Right hindlimb (tissue), 1 donor: ENCODE measurements around the gene PLGLB2.
"Not testable (repeated sequence)": the region's sequence is repeated elsewhere in the genome, so short reads cannot be mapped to it uniquely, and the experiment has no call there.

Experiments used
- DNase-seq: peaks from one replicate; pipeline ENCODE4 v3.0.0-alpha.2; 2018

PLGLB2 gene

DNA sequence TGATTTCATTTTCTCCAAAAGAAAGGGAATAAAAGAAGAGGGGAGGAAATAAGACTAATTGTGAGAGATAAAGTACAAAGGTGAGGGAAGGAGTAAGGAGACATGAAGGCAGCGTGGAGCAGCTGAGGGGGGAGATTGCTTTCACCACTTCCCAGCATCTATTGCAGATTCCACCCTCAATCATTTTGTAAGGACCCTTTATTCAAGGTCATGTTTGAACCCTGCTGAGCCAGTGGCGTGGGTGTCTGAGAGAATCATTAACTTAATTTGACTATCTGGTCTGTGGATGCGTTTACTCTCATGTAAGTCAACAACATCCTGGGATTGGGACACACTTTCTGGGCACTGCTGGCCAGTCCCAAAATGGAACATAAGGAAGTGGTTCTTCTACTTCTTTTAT is at the start of gene PLGLB2:
Gene PLGLB2, plus strand, starts transcription at position 297 of the 400 bp plus-strand sequence. Its CDS starts 67 bp downstream, at position 364.
- DNase-seq: not testable (repeated sequence)

DNA sequence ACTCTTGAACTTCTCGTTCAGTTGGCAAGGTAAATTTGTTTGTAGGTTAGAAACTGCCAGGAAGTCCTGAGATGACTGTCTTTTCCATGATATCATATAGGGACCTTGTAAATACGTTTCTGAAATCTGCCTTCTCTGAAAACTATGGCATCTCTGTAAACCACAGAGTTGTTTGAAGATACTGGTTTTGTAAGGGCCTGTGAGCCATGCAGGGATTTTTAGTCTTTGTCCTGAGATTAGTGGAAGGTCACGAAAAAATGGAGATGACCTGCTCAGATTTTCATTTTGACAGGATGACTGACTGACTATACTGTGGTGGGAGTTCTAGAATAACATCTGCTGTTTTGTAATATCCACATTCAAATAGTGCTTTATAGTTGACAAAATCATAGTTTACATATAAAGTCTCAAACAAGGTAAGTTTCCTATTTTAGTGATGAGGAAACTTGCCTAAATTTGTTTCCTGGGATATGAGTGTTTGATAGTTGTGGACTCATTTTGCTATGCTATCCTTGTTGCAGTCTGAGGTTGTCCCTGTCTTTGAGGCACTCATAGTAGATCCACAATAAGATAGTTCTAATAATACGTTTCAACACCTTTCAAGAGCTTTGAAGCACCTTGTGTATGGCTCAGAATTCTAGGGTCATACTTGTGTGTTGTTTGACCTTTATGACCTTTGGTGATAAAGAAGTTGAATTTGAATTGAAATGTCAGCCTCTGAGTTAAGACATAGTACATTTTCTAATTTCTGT is 43.1 kb upstream of the PLGLB2 start:
- DNase-seq: not testable (repeated sequence)

DNA sequence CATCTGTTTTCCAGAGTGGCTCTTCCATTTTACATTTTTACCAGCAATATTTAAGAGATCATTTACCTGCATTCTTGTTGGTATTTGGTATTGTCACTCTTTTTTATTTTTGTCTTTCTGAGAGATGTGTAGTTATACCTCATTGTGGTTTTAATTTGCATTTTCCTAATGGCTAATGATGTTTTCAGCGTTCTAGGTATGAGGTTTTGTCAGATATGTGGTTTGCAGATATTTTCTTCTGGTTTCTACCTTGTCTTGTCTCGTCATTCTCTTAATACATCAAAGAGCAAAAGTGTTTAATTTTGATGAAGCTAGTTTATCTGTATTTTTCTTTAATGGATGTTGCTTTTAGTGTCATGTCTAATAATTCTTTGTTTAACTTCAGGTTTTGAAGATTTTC is 39.5 kb upstream of the PLGLB2 start:
- not testable (repeated sequence) for DNase-seq

DNA sequence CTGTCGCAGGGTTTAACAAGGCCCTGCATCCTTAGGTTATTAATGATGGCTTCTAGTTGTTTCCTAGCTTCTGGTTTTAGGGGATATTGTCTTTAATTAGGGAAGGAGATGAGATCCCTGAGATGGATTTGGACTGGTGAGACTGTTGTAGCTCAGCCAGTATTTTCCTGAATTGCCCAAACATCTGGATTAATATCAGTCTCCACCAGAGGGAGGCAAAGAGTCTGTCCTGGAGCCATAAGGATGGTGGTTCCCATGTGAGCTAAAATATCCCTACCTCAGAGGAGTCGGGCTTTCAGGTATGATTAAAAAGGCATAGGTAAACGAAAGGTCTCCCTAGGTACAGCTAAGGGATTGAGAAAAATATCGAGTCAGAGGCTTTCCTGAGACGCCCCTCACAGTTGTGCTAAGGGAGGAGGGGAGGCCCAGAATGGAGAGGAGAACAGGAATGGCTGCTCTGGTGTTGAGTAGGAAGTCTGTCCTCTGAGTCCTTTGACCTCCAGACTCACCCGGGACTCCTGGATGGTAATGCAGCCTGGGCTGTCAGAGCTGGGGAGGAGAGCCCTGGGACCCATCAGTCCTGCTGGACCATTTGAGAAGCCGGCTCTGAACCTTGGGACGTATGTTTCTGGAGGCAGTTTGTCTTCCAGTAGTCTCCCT is 19.8 kb upstream of the PLGLB2 start:
- not testable (repeated sequence) for DNase-seq

DNA sequence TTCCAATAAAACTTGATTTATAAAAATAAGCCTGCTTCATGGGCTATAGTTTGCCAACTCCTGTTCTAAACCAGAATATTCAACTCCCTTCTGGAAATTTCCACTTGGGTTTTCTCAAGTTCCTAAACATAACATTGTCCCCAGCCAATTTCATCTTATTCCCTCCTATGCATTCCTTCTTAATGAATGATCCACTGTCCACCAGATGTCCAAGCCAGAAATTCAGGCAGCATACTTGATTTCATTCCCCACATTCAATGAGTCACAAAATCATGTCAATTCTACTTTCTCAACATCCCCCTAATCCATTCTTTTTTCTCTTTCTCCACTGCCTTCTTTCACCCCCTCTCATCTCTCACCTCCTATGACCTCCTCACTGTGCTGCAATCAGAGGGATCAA is 7.0 kb upstream of the PLGLB2 start:
- DNase-seq: not testable (repeated sequence)

DNA sequence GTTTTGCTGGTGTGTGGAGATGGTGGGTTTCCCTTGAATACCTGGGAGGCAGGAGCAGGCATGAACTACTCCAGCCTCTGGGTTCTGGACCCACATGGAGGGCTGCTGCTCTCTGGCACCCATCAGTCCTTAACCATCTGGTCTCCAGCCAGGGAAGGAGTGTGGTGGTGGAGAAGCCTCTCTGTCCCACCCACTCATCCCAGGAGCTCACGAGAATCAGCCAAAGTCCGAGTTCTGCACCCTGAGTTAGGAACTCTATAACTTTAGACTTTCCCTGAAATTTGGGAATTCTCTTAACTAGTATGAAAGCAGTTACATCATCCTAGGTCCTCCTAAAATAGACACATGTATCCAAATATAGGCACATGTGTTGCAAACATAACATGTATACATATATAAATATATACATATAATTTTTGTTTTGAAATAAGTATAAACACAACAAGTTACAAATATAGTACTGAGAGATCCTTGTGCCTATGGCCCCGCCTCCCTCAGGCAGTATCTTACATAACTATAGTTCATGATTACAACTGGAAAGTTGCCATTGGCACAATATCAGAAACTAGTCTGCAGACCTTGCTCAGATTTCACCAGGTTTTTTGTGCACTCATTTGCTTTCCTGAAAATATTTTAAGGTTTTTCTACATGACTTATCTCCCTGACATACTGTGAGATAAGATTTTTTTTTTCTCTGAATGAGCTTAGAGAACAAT is 5.3 kb upstream of the PLGLB2 start:
- not testable (repeated sequence) for DNase-seq

DNA sequence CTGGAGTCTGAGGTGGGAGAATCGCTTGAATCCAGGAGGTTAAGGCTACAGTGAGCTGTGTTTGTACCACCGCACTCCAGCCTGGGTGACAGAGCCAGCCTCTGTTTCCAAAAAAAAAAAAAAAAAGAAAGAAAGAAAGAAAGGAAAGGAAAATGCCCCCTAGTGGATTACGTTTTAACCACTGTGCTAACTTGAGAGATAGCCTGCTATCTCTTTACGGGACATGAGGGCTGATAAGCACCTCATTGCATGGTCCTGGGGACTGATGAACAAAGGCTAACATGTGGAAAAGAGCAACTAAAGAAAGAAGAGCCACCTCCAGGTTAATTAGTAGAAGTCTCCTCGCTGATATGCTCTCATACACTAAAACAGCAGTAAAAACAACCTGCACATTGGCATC is 4.2 kb upstream of the PLGLB2 start:
- not testable (repeated sequence) for DNase-seq

DNA sequence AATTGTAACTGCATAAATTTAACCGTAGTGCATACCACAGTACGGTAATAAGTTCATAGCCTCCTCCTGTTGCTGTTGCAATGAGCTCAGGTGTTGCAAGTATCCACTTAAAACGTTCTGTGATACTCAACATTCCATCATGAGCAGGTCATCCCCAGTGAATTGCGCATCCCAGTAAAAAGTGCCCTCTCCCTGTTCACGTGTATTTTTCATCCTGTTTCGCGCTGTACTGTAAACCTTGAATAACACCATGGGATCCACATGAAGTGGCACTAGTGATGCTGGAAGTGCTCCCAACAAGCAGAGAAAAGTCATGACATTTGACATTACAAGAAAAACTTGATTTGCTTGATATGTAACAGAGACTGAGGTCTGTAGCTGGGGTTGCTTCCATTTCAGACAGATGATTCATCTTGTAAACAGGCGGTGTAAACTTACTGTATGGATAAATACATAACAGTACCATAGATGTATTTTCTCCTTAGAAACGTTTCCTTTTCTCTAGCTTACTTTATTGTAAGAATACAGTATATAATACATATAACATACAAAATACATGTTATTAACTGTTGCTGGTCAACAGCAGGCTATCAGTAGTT is 2.4 kb upstream of the PLGLB2 start:
- DNase-seq: not testable (repeated sequence)

DNA sequence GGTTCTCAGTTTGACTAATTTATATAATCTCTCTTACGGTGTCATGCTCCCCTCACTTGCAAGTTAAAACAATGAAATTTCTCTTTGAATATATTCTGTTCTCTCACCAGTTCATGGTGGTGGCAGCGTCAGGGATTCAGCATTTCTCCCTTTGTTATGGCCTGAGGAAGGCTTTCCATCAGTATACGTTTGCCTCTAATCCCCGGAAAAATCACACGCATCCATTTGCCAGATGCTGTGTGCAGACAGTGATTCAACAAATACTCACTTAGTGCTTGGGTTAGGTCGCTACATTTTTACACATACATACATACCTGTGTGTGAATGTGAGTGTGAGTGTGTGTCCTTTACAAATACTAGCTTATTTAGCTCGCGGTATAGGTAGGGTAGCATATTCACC is 637 bp downstream of the PLGLB2 start:
- DNase-seq: not testable (repeated sequence)

DNA sequence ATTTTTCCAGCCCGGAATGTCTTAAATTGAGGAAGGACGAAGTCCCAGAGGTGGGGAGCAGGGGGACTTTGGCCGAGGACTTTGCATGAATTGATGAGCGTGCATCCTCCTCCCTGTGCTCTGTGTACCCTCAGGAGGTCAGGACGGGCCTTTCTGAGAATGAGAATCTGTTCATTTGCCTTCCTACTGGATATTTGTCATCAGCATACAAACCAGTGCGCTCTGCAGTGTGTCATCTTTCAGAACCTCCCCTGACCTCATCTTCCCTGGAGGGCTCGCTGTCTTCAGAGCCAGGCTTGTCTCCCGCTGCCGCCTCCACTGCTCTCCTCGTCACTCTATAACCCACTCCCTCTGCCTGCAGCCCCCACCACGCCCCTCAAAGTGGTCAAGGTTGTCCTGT is 2.7 kb downstream of the PLGLB2 start:
- not testable (repeated sequence) for DNase-seq

DNA sequence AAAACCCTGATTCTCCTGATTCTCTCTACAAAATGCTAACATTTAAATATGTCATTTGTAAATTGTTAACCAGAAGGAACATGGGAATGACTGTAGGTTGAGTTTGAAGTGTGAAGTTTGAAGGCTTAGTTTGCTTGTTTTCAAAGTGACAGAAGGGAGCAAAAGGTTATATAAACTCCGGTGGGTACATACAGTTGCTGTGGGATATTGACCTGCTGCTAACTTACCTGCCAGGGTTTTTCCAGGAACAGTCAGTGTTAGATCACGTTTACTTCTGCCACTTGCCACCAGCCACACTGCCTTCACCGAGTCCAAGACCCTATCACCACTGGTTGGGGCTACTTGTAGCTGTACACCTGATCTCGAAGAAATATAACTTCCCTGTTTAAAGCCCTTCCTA is 6.9 kb downstream of the PLGLB2 start:
- DNase-seq: not testable (repeated sequence)
